Measurements from ENCODE around the gene UQCRC1. TPM values are rescaled to one million over a fixed set of nuclear protein-coding genes. Genes with fewer than 3 reads are reported as not detected.
A peak's percentile ranks its signal among the peaks of the same experiment; 100 is the strongest.

The UQCRC1 gene
- total and polyA plus RNA-seq, 2 donors, result 108 to 159 TPM

GRCh38 chr3:48565186-48565585 is 44.3 kb downstream of the UQCRC1 start:
- 96% methylated on average over 11 of the region's 11 CpGs for WGBS
- no peak for DNase-seq (ENCODE audit: low read depth in 6 of 9, low spot score in 9 of 9)
- Histone ChIP-seq H3K27ac (ENCODE audit: low read depth in 1 of 2, low read length in 1 of 2) (no peak overlapping the region), H3K36me3 (ENCODE audit: control insufficient read depth in 2 of 2, insufficient read depth in 2 of 2, low read length in 1 of 2) (no peaks in the 10 kb centered on the region), H3K4me1 (ENCODE audit: control insufficient read depth in 2 of 2, insufficient read depth in 2 of 2, low read length in 2 of 2) (peaks cover 0 to 11% of the 10 kb centered on the region in 2 donors), H3K9me3 (ENCODE audit: control insufficient read depth in 2 of 2, insufficient read depth in 1 of 2, low read length in 1 of 2) (peaks cover 0 to 5% of the 10 kb centered on the region in 2 donors), H3K4me3 (ENCODE audit: low read length in 2 of 2) (no peak overlapping the region), H3K27me3 (ENCODE audit: control insufficient read depth in 2 of 2, insufficient read depth in 1 of 2, low read length in 1 of 2) (peaks cover 0 to 13% of the 10 kb centered on the region in 2 donors)

- Histone ChIP-seq H3K27ac (ENCODE audit: low read depth in 1 of 2, low read length in 1 of 2) (no peak overlapping the region), H3K9me3 (ENCODE audit: control insufficient read depth in 2 of 2, insufficient read depth in 1 of 2, low read length in 1 of 2) (peaks cover 0 to 5% of the 10 kb centered on the region in 2 donors)
- 95% methylated on average over 11 of the region's 11 CpGs for WGBS
These were observed 44.8 kb downstream of the UQCRC1 start for GRCh38 chr3:48564667-48565066.

GRCh38 chr3:48564022-48564421 is 45.4 kb downstream of the UQCRC1 start:
- Histone ChIP-seq H3K9me3 (ENCODE audit: control insufficient read depth in 2 of 2, insufficient read depth in 1 of 2, low read length in 1 of 2) (peaks cover 0 to 5% of the 10 kb centered on the region in 2 donors), H3K36me3 (ENCODE audit: control insufficient read depth in 2 of 2, insufficient read depth in 2 of 2, low read length in 1 of 2) (no peaks in the 10 kb centered on the region), H3K4me1 (ENCODE audit: control insufficient read depth in 2 of 2, insufficient read depth in 2 of 2, low read length in 2 of 2) (peaks cover 0 to 19% of the 10 kb centered on the region in 2 donors), H3K27me3 (ENCODE audit: control insufficient read depth in 2 of 2, insufficient read depth in 1 of 2, low read length in 1 of 2) (peaks cover 0 to 14% of the 10 kb centered on the region in 2 donors), H3K4me3 (ENCODE audit: low read length in 2 of 2) (no peak overlapping the region), H3K27ac (ENCODE audit: low read depth in 1 of 2, low read length in 1 of 2) (no peak overlapping the region)
- 91% methylated on average over 10 of the region's 10 CpGs for WGBS
- DNase-seq (ENCODE audit: low read depth in 6 of 9, low spot score in 9 of 9), result no peak

More at GRCh38 chr3:48564667-48565066, 44.8 kb downstream of the UQCRC1 start:
- peaks cover 0 to 14% of the 10 kb centered on the region in 2 donors for H3K27me3 ChIP-seq (ENCODE audit: control insufficient read depth in 2 of 2, insufficient read depth in 1 of 2, low read length in 1 of 2)
- no peak overlapping the region for H3K4me3 ChIP-seq (ENCODE audit: low read length in 2 of 2)
- no peak for DNase-seq (ENCODE audit: low read depth in 6 of 9, low spot score in 9 of 9)
- peaks cover 0 to 15% of the 10 kb centered on the region in 2 donors for H3K4me1 ChIP-seq (ENCODE audit: control insufficient read depth in 2 of 2, insufficient read depth in 2 of 2, low read length in 2 of 2)
- H3K36me3 ChIP-seq (ENCODE audit: control insufficient read depth in 2 of 2, insufficient read depth in 2 of 2, low read length in 1 of 2), result no peaks in the 10 kb centered on the region

GRCh38 chr3:48563382-48563918 is 46.0 kb downstream of the UQCRC1 start, which contains the start of gene UCN2:
TSS of gene UCN2 (minus strand) at chr3:48563781. CDS start at chr3:48563124, 657 bp downstream.
- no peaks in the 10 kb centered on the region for H3K36me3 ChIP-seq (ENCODE audit: control insufficient read depth in 2 of 2, insufficient read depth in 2 of 2, low read length in 1 of 2)
- no peak within 1 kb of the TSS for H3K4me3 ChIP-seq (ENCODE audit: low read length in 2 of 2)
- peaks cover 0 to 21% of the 10 kb centered on the region in 2 donors for H3K4me1 ChIP-seq (ENCODE audit: control insufficient read depth in 2 of 2, insufficient read depth in 2 of 2, low read length in 2 of 2)
- peaks cover 0 to 5% of the 10 kb centered on the region in 2 donors for H3K9me3 ChIP-seq (ENCODE audit: control insufficient read depth in 2 of 2, insufficient read depth in 1 of 2, low read length in 1 of 2)
- H3K27ac ChIP-seq (ENCODE audit: low read depth in 1 of 2, low read length in 1 of 2), result no peak within 1 kb of the TSS
- DNase-seq (ENCODE audit: low read depth in 6 of 9, low spot score in 9 of 9), result no peak
- H3K27me3 ChIP-seq (ENCODE audit: control insufficient read depth in 2 of 2, insufficient read depth in 1 of 2, low read length in 1 of 2), result peaks cover 0 to 14% of the 10 kb centered on the region in 2 donors
- WGBS, result 94% methylated on average over 6 of the region's 6 CpGs

GRCh38 chr3:48562367-48563095 is 46.9 kb downstream of the UQCRC1 start:
- no peaks in the 10 kb centered on the region for H3K36me3 ChIP-seq (ENCODE audit: control insufficient read depth in 2 of 2, insufficient read depth in 2 of 2, low read length in 1 of 2)
- no peak for DNase-seq (ENCODE audit: low read depth in 6 of 9, low spot score in 9 of 9)
- no peak overlapping the region for H3K4me3 ChIP-seq (ENCODE audit: low read length in 2 of 2)
- H3K4me1 ChIP-seq (ENCODE audit: control insufficient read depth in 2 of 2, insufficient read depth in 2 of 2, low read length in 2 of 2), result peaks cover 0 to 29% of the 10 kb centered on the region in 2 donors
- 96% methylated on average over 20 of the region's 20 CpGs for WGBS
- H3K27me3 ChIP-seq (ENCODE audit: control insufficient read depth in 2 of 2, insufficient read depth in 1 of 2, low read length in 1 of 2), result peaks cover 0 to 14% of the 10 kb centered on the region in 2 donors
- no peak overlapping the region for H3K27ac ChIP-seq (ENCODE audit: low read depth in 1 of 2, low read length in 1 of 2)
- peaks cover 0 to 5% of the 10 kb centered on the region in 2 donors for H3K9me3 ChIP-seq (ENCODE audit: control insufficient read depth in 2 of 2, insufficient read depth in 1 of 2, low read length in 1 of 2)

GRCh38 chr3:48561045-48561736 is 48.3 kb downstream of the UQCRC1 start:
- DNase-seq (ENCODE audit: low read depth in 6 of 9, low spot score in 9 of 9), result peak in 1 of 9 donors; percentile 29
- Histone ChIP-seq H3K36me3 (ENCODE audit: control insufficient read depth in 2 of 2, insufficient read depth in 2 of 2, low read length in 1 of 2) (no peaks in the 10 kb centered on the region), H3K4me1 (ENCODE audit: control insufficient read depth in 2 of 2, insufficient read depth in 2 of 2, low read length in 2 of 2) (peaks cover 1 to 40% of the 10 kb centered on the region in 2 donors), H3K9me3 (ENCODE audit: control insufficient read depth in 2 of 2, insufficient read depth in 1 of 2, low read length in 1 of 2) (peaks cover 0 to 5% of the 10 kb centered on the region in 2 donors), H3K27ac (ENCODE audit: low read depth in 1 of 2, low read length in 1 of 2) (no peak overlapping the region), H3K27me3 (ENCODE audit: control insufficient read depth in 2 of 2, insufficient read depth in 1 of 2, low read length in 1 of 2) (peaks cover 0 to 14% of the 10 kb centered on the region in 2 donors), H3K4me3 (ENCODE audit: low read length in 2 of 2) (no peak overlapping the region)
- WGBS, result 44% methylated on average over 21 of the region's 21 CpGs

- Histone ChIP-seq H3K36me3 (ENCODE audit: control insufficient read depth in 2 of 2, insufficient read depth in 2 of 2, low read length in 1 of 2) (no peaks in the 10 kb centered on the region), H3K4me3 (ENCODE audit: low read length in 2 of 2) (no peak overlapping the region), H3K27ac (ENCODE audit: low read depth in 1 of 2, low read length in 1 of 2) (no peak overlapping the region), H3K4me1 (ENCODE audit: control insufficient read depth in 2 of 2, insufficient read depth in 2 of 2, low read length in 2 of 2) (peaks cover 3 to 42% of the 10 kb centered on the region in 2 donors), H3K9me3 (ENCODE audit: control insufficient read depth in 2 of 2, insufficient read depth in 1 of 2, low read length in 1 of 2) (peaks cover 0 to 5% of the 10 kb centered on the region in 2 donors), H3K27me3 (ENCODE audit: control insufficient read depth in 2 of 2, insufficient read depth in 1 of 2, low read length in 1 of 2) (peaks cover 0 to 14% of the 10 kb centered on the region in 2 donors)
- DNase-seq (ENCODE audit: low read depth in 6 of 9, low spot score in 9 of 9), result no peak
- WGBS, result 20% methylated on average over 5 of the region's 5 CpGs
These were observed 48.8 kb downstream of the UQCRC1 start for GRCh38 chr3:48560648-48561018.

- WGBS, result 88% methylated on average over 6 of the region's 6 CpGs
- no peak for DNase-seq (ENCODE audit: low read depth in 6 of 9, low spot score in 9 of 9)
- no peaks in the 10 kb centered on the region for H3K9me3 ChIP-seq (ENCODE audit: control insufficient read depth in 2 of 2, insufficient read depth in 1 of 2, low read length in 1 of 2)
- peaks cover 3 to 42% of the 10 kb centered on the region in 2 donors for H3K4me1 ChIP-seq (ENCODE audit: control insufficient read depth in 2 of 2, insufficient read depth in 2 of 2, low read length in 2 of 2)
- no peaks in the 10 kb centered on the region for H3K36me3 ChIP-seq (ENCODE audit: control insufficient read depth in 2 of 2, insufficient read depth in 2 of 2, low read length in 1 of 2)
- peaks cover 0 to 14% of the 10 kb centered on the region in 2 donors for H3K27me3 ChIP-seq (ENCODE audit: control insufficient read depth in 2 of 2, insufficient read depth in 1 of 2, low read length in 1 of 2)
- no peak overlapping the region for H3K27ac ChIP-seq (ENCODE audit: low read depth in 1 of 2, low read length in 1 of 2)
- no peak overlapping the region for H3K4me3 ChIP-seq (ENCODE audit: low read length in 2 of 2)
These were observed 50.8 kb downstream of the UQCRC1 start for GRCh38 chr3:48558493-48559134.

Data from thymus (tissue), 11 donors.